Measurements from ENCODE around the gene ANKRD42. TPM values are rescaled to one million over a fixed set of nuclear protein-coding genes. Genes with fewer than 3 reads are reported as not detected.
A peak's percentile ranks its signal among the peaks of the same experiment; 100 is the strongest.

ANKRD42 gene
- total RNA-seq, 1 experiment from 2014 or later: 5.7 TPM

GRCh38 chr11:83192606-83193245, 786 bp upstream of the ANKRD42 start:
- H3K27ac Mint-ChIP-seq: peak overlapping the region; percentile 94
- TF ChIP-seq ZNF512 (CRISPR knock-in tag; IDR thresholded peaks at IDR 0.05; ENCODE audit: borderline replicate concordance) (no peak), MAX (CRISPR knock-in tag; IDR thresholded peaks at IDR 0.05) (no peak), FOXP1 (CRISPR knock-in tag; IDR thresholded peaks at IDR 0.05; ENCODE audit: borderline replicate concordance) (no peak), ZBTB43 (CRISPR knock-in tag; IDR thresholded peaks at IDR 0.05) (no peak), RORB (CRISPR knock-in tag; IDR thresholded peaks at IDR 0.05) (no peak), ZNF232 (CRISPR knock-in tag; IDR thresholded peaks at IDR 0.05) (no peak), CDX4 (CRISPR knock-in tag; IDR thresholded peaks at IDR 0.05; ENCODE audit: borderline replicate concordance) (no peak), USF1 (CRISPR knock-in tag; IDR thresholded peaks at IDR 0.05) (no peak), ZBTB21 (CRISPR knock-in tag; IDR thresholded peaks at IDR 0.05; ENCODE audit: borderline replicate concordance) (no peak), SMAD4 (CRISPR knock-in tag; IDR thresholded peaks at IDR 0.05) (no peak), AR (CRISPR knock-in tag; IDR thresholded peaks at IDR 0.05) (no peak), IRF2 (CRISPR knock-in tag; IDR thresholded peaks at IDR 0.05; ENCODE audit: borderline replicate concordance, low read depth) (no peak), IRF1 (CRISPR knock-in tag; IDR thresholded peaks at IDR 0.05) (no peak), E2F1 (CRISPR knock-in tag; IDR thresholded peaks at IDR 0.05) (no peak), GRHL2 (CRISPR knock-in tag; IDR thresholded peaks at IDR 0.05; ENCODE audit: insufficient replicate concordance, severe bottlenecking) (no peak), CTCF (IDR thresholded peaks at IDR 0.05) (no peak), NFE2L1 (CRISPR knock-in tag; IDR thresholded peaks at IDR 0.05) (no peak), NFATC4 (CRISPR knock-in tag; IDR thresholded peaks at IDR 0.05) (no peak), STAT6 (CRISPR knock-in tag; conservative IDR thresholded peaks at IDR 0.05; ENCODE audit: low read depth) (no peak), ESRRA (CRISPR knock-in tag; IDR thresholded peaks at IDR 0.05; ENCODE audit: borderline replicate concordance) (no peak)
- ATAC-seq (no peak), DNase-seq (ENCODE audit: low spot score) (no peak)
- ChIA-PET CTCF (no interaction called here), POLR2A (interaction anchor here (1.8 kb wide), 1 partner anchor 35 kb away, joined by 6 read pairs; the partner anchor contains the start of gene PCF11)
- H3K9me3 Mint-ChIP-seq: no peaks in the 10 kb centered on the region
- peaks cover 18% of the 10 kb centered on the region for H3K4me1 Mint-ChIP-seq
- H3K4me3 Mint-ChIP-seq: peak overlapping the region; percentile 97
- peaks cover 20% of the 10 kb centered on the region for H3K36me3 Mint-ChIP-seq
- H3K27me3 Mint-ChIP-seq (ENCODE audit: low read depth): peaks cover 6% of the 10 kb centered on the region; the same call in 1 of the 2 replicates

All from WTC11 (cell line).